Measurements from ENCODE around the gene NYAP1.

NYAP1 gene

DNA sequence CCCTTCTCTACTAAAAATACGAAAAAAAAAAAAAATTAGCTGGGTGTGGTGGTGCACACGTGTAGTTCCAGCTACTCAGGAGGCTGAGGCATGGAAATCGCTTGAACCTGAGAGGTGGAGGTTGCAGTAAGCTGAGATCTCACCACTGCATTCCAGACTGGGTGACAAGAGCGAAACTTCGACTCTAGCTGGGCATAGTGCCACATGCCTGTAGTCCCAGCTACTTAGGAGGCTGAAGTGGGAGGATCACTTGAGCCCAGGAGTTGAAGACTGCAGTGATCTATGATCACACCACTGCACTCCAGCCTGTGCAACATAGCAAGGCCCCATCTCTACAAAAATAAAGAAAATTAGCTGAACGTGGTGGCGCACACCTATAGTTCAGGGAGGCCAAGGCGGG, 18.4 kb upstream of the NYAP1 start:
- Histone ChIP-seq H3K4me3 (ENCODE audit: severe bottlenecking) (no peak overlapping the region), H3K27me3 (ENCODE audit: insufficient read depth, poor library complexity, severe bottlenecking) (no peaks in the 10 kb centered on the region), H3K36me3 (ENCODE audit: low read depth) (peaks cover 7% of the 10 kb centered on the region; the same call in 1 of the 2 replicates), H3K4me1 (ENCODE audit: insufficient read depth, poor library complexity, severe bottlenecking) (no peaks in the 10 kb centered on the region), H3K9me3 (ENCODE audit: severe bottlenecking) (no peaks in the 10 kb centered on the region), H3K27ac (ENCODE audit: poor library complexity, severe bottlenecking) (no peak overlapping the region)
- DNase-seq (ENCODE audit: low spot score), result no peak
- no peak for ATAC-seq (ENCODE audit: low read depth)
- TF ChIP-seq, protein P1, sequence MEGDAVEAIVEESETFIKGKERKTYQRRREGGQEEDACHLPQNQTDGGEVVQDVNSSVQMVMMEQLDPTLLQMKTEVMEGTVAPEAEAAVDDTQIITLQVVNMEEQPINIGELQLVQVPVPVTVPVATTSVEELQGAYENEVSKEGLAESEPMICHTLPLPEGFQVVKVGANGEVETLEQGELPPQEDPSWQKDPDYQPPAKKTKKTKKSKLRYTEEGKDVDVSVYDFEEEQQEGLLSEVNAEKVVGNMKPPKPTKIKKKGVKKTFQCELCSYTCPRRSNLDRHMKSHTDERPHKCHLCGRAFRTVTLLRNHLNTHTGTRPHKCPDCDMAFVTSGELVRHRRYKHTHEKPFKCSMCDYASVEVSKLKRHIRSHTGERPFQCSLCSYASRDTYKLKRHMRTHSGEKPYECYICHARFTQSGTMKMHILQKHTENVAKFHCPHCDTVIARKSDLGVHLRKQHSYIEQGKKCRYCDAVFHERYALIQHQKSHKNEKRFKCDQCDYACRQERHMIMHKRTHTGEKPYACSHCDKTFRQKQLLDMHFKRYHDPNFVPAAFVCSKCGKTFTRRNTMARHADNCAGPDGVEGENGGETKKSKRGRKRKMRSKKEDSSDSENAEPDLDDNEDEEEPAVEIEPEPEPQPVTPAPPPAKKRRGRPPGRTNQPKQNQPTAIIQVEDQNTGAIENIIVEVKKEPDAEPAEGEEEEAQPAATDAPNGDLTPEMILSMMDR (IDR thresholded peaks at IDR 0.05; ENCODE audit: poor library complexity, severe bottlenecking), result no peak

DNA sequence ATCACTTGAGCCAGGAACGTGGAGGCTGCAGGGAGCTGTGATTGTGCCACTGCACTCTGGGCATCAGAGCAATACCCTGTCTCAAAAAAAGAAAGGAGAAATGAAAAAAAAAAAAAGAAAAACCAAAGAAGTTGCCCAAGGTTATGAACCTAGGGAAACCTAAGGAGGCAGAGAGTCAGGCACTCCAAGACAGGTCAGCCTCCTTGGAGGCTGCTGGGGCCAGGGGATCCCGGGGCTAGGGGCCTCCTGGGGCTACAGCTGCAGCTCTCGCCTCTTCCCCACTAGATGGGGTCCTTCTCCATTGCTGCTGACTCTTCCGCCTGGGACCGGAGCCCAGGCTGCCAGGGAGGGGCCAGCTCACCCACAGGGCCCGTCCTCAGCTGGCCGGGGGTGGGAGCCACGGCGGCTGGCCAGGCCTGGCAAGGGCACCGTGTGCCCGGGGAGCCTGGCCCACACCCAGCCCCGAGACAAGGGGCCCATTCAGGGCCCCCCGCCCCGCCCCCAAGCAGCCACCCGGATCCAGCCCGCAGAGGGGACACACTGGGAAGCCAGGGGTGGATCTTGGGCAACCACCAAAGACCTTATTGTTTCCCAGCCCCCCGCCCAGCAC, 17.9 kb upstream of the NYAP1 start:
- ATAC-seq (ENCODE audit: low read depth), result peak; percentile 66
- Histone ChIP-seq H3K27me3 (ENCODE audit: insufficient read depth, poor library complexity, severe bottlenecking) (no peaks in the 10 kb centered on the region), H3K36me3 (ENCODE audit: low read depth) (peaks cover 11% of the 10 kb centered on the region), H3K4me3 (ENCODE audit: severe bottlenecking) (no peak overlapping the region), H3K27ac (ENCODE audit: poor library complexity, severe bottlenecking) (no peak overlapping the region), H3K4me1 (ENCODE audit: insufficient read depth, poor library complexity, severe bottlenecking) (no peaks in the 10 kb centered on the region), H3K9me3 (ENCODE audit: severe bottlenecking) (no peaks in the 10 kb centered on the region)
- TF ChIP-seq, protein P1 (IDR thresholded peaks at IDR 0.05; ENCODE audit: poor library complexity, severe bottlenecking), result peak; percentile 46
- DNase-seq (ENCODE audit: low spot score), result no peak

DNA sequence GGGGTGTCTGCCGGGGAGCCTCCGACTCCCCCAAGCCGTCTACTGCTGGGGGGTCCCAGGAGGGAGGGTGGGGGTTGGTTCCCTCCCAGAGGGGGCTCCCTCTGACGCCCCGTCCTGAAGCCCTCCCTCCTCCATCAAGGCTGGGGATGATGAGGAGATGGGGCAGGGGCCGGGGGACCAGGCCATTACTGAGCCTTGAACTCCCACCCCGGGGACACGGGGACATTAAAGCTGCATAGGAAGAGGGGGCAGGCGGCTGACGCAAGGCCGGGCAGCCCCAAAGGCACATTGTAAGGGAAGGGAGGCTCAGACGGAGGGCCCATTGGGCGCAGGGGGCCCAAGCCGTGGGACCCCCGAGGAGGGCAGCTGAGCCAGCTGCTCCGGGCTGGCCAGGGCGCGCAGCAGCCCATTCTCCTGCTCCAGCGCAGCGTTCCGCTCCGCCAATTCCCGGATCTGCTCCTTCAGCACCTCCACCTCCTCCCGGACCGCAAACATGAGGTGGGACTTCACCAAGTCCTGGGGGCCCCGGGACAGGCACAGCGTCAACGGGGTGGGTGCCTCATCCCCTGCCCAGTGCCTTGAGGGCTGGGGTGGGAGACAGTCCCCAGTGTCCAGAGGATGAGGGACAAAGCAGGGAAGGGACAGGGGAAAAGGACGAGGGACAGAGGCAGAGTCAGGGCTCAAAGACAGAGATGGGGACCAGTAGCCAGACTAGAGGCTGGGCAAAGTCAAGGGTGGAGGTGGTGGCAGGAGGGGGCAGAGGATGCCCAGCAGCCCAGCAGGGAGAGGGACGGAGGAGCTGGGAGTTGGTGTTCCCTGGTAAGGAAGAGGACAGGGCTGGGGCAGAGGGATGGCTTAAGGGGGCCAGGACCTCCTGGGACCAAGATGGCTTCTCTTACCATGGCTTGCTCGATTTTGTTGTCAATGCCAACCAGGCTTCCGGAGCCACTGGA, 16.8 kb upstream of the NYAP1 start:
- Histone ChIP-seq H3K36me3 (ENCODE audit: low read depth) (peaks cover 11% of the 10 kb centered on the region), H3K27me3 (ENCODE audit: insufficient read depth, poor library complexity, severe bottlenecking) (no peaks in the 10 kb centered on the region), H3K4me1 (ENCODE audit: insufficient read depth, poor library complexity, severe bottlenecking) (no peaks in the 10 kb centered on the region), H3K4me3 (ENCODE audit: severe bottlenecking) (no peak overlapping the region), H3K27ac (ENCODE audit: poor library complexity, severe bottlenecking) (no peak overlapping the region), H3K9me3 (ENCODE audit: severe bottlenecking) (no peaks in the 10 kb centered on the region)
- no peak for ATAC-seq (ENCODE audit: low read depth)
- no peak for DNase-seq (ENCODE audit: low spot score)
- TF ChIP-seq, protein P1 (IDR thresholded peaks at IDR 0.05; ENCODE audit: poor library complexity, severe bottlenecking), result no peak

DNA sequence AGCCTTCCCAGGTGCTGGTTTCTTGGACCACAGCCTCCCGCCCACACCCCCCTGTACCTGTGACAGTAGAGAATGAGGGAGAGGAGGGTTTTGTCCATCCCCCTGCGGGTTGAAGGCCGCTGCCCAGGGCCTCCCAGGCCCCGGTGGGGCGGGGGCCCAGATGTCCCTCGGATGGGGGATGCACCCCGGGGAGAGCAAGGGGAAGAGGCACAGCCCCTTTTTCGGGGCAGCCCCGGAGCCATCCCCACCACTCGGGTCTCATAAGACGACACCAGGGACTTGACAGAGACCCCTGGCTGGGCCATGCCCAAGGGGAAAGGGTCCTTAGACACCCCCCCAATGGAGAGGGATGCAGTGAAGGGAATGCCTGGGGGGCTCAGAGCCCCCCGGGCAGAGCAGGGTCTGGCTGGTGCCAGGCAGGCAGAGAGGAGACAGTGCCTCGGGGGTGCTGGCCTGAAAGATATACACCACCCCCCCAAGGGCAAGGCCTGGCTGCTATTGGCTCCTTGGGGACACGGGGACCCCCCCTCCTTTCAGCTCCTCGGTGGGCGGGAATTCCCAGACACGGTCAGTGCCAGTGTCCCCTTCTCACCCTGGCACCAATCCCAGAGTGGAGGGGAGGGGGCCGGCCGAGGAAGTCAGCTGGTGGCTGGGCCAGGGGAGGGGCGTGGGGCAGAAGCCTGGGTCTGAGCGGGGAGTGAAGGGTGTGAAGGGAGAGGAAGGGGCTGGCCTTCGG, 15.9 kb upstream of the NYAP1 start:
- H3K27me3 ChIP-seq (ENCODE audit: insufficient read depth, poor library complexity, severe bottlenecking), result no peaks in the 10 kb centered on the region
- no peak for ATAC-seq (ENCODE audit: low read depth)
- no peaks in the 10 kb centered on the region for H3K9me3 ChIP-seq (ENCODE audit: severe bottlenecking)
- TF ChIP-seq, protein P1 (IDR thresholded peaks at IDR 0.05; ENCODE audit: poor library complexity, severe bottlenecking), result no peak
- H3K27ac ChIP-seq (ENCODE audit: poor library complexity, severe bottlenecking), result no peak overlapping the region
- H3K4me3 ChIP-seq (ENCODE audit: severe bottlenecking), result no peak overlapping the region
- peaks cover 11% of the 10 kb centered on the region for H3K36me3 ChIP-seq (ENCODE audit: low read depth)
- H3K4me1 ChIP-seq (ENCODE audit: insufficient read depth, poor library complexity, severe bottlenecking), result no peaks in the 10 kb centered on the region
- DNase-seq (ENCODE audit: low spot score), result no peak
